K562 (cell line): ENCODE measurements around the gene SAP25. TPM values are rescaled to one million over a fixed set of nuclear protein-coding genes. Genes with fewer than 3 reads are reported as not detected.

Experiments used
- BCLAF1 ChIP-seq, 2 experiments: fragments of 450-650 bp in 1 of 2; IDR thresholded peaks; 2 replicates each; pipeline ENCODE4 v1.6.1; 2011 to 2017; ENCODE audit warnings: low read depth in 2 of 2, antibody characterized with exemption in 1 of 2, borderline replicate concordance in 1 of 2, low read length in 1 of 2, mild to moderate bottlenecking in 1 of 2, mixed read lengths in 1 of 2; ENCODE audit not compliant: control insufficient read depth in 1 of 2
- GTF2E2 ChIP-seq: fragments of 200-800 bp; sonication (Bioruptor generic); IDR thresholded peaks from 2 replicates; pipeline ENCODE4 v1.6.1; 2016; ENCODE audit warnings: missing genetic modification characterization, missing compliant biosample characterization
- PHB ChIP-seq: fragments of 250-450 bp; sonication (Bioruptor Pico); IDR thresholded peaks from 2 replicates; pipeline ENCODE4 v1.5.0; 2021
- PHB2 ChIP-seq: fragments of 450-650 bp; IDR thresholded peaks from 2 replicates; pipeline ENCODE4 v1.6.1; 2017; ENCODE audit warnings: low read depth
- SMARCA5 ChIP-seq: fragments of 450-650 bp; IDR thresholded peaks from 2 replicates; pipeline ENCODE4 v1.6.1; 2016
- TEAD1 ChIP-seq, 2 experiments: fragments of 450-650 bp in 1 of 2; sonication (generic) in 1 of 2; formaldehyde crosslinking; IDR thresholded peaks; 2 replicates each; pipeline versions ENCODE4 v1.4.0 to v1.8.0; 2020 to 2022; ENCODE audit warnings: mild to moderate bottlenecking in 2 of 2, missing genetic modification reagents in 1 of 2
- ZNF175 ChIP-seq: fragments of 200-800 bp; sonication (Bioruptor generic); IDR thresholded peaks from 2 replicates; pipeline ENCODE4 v1.6.1; 2016; ENCODE audit warnings: low read depth, mild to moderate bottlenecking, missing genetic modification characterization, missing compliant biosample characterization
- ZNF282 ChIP-seq: sonication (generic); formaldehyde crosslinking; IDR thresholded peaks from 2 replicates; pipeline ENCODE4 v1.8.1; 2023; ENCODE audit warnings: missing genetic modification reagents
- polyA plus RNA-seq, 8 experiments: library from polyadenylated mRNA; depleted of rRNA in 4 of 8; stranded (reverse) in 5 of 8; unstranded in 3 of 8; fragments of >200 nt; fragmentation: Nextera tagmentation in 2 of 8; fragmentation: Illumina TruSeq in 1 of 8; extraction: Ambion mirVana in 2 of 8; extraction: Trizol in 1 of 8; gene quantifications; 2 replicates each; pipeline versions ENCODE4 v1.2.1 to v1.2.3, GENCODE V29; 2011 to 2014; ENCODE audit warnings: inconsistent platforms in 1 of 8, missing spikeins in 1 of 8
- total RNA-seq, 7 experiments: library from RNA; depleted of rRNA in 6 of 7; stranded (reverse); fragments of >200 nt in 6 of 7; fragmentation: Illumina TruSeq in 2 of 7; extraction: Trizol in 2 of 7; gene quantifications; 2 replicates each; pipeline versions ENCODE4 v1.2.1 to v1.2.3, GENCODE V29; 2011 to 2021; ENCODE audit warnings: low replicate concordance in 1 of 7
- TF ChIP-seq, protein P1 (sequence below), 3 experiments: fragments of 200-800 bp in 1 of 3; fragments of 250-450 bp in 1 of 3; fragments of 450-650 bp in 1 of 3; sonication (Bioruptor Pico) in 1 of 3; sonication (Bioruptor generic) in 1 of 3; formaldehyde crosslinking in 1 of 3; IDR thresholded peaks; 2 replicates each; pipeline versions ENCODE4 v1.6.1 to v1.8.0; 2016 to 2022; ENCODE audit warnings: mild to moderate bottlenecking in 2 of 3, missing genetic modification characterization in 2 of 3, missing compliant biosample characterization in 1 of 3, moderate library complexity in 1 of 3
- TF ChIP-seq, protein P2 (sequence below): fragments of 200-400 bp; formaldehyde crosslinking; IDR thresholded peaks from 2 replicates; pipeline ENCODE4 v1.6.1; 2017; ENCODE audit warnings: mild to moderate bottlenecking, low read depth, low read length, moderate library complexity
- TF ChIP-seq, protein P3 (sequence below): sonication (generic); formaldehyde crosslinking; IDR thresholded peaks from 2 replicates; pipeline ENCODE4 v1.8.0; 2022; ENCODE audit warnings: mild to moderate bottlenecking, low read depth, missing genetic modification reagents
- TF ChIP-seq, protein P4 (sequence below): fragments of 250-450 bp; sonication (Bioruptor Pico); IDR thresholded peaks from 2 replicates; pipeline ENCODE4 v1.8.0; 2022; ENCODE audit warnings: inconsistent platforms, mild to moderate bottlenecking, moderate library complexity, borderline replicate concordance

Gene SAP25
- total and polyA plus RNA-seq, 9 of the 15 experiments (the other 6 are each of a cell fraction or from before 2014, with no cell fraction given) = 0.13 to 5.3 (median 0.78) TPM; not detected in 1

GRCh38 chr7:100580466-100581283, 7.0 kb upstream of the SAP25 start (continued):
- TF ChIP-seq, protein P1, sequence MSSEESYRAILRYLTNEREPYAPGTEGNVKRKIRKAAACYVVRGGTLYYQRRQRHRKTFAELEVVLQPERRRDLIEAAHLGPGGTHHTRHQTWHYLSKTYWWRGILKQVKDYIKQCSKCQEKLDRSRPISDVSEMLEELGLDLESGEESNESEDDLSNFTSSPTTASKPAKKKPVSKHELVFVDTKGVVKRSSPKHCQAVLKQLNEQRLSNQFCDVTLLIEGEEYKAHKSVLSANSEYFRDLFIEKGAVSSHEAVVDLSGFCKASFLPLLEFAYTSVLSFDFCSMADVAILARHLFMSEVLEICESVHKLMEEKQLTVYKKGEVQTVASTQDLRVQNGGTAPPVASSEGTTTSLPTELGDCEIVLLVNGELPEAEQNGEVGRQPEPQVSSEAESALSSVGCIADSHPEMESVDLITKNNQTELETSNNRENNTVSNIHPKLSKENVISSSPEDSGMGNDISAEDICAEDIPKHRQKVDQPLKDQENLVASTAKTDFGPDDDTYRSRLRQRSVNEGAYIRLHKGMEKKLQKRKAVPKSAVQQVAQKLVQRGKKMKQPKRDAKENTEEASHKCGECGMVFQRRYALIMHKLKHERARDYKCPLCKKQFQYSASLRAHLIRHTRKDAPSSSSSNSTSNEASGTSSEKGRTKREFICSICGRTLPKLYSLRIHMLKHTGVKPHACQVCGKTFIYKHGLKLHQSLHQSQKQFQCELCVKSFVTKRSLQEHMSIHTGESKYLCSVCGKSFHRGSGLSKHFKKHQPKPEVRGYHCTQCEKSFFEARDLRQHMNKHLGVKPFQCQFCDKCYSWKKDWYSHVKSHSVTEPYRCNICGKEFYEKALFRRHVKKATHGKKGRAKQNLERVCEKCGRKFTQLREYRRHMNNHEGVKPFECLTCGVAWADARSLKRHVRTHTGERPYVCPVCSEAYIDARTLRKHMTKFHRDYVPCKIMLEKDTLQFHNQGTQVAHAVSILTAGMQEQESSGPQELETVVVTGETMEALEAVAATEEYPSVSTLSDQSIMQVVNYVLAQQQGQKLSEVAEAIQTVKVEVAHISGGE (CRISPR knock-in tag; IDR thresholded peaks at IDR 0.05) = no peak
- TF ChIP-seq ZNF282 (CRISPR knock-in tag) (no peak), BCLAF1 (IDR thresholded peaks at IDR 0.05; ENCODE audit: borderline replicate concordance in 1 of 2, control insufficient read depth in 1 of 2, low read depth in 2 of 2, low read length in 1 of 2) (peak in 1 of 2 experiments; percentile 63; a peak in 1 of 4 replicates), ZNF175 (no peak), GTF2E2 (no peak), PHB (CRISPR knock-in tag) (no peak), TEAD1 (CRISPR knock-in tag; IDR thresholded peaks at IDR 0.05) (0 out of 4 replicates have a peak, but pooled peaks of 1 of the 2 experiments have one; percentile 64), PHB2 (peak; percentile 55; the same call in 1 of the 2 replicates), SMARCA5 (peak; percentile 73; the same call in 1 of the 2 replicates)
- TF ChIP-seq, protein P2, sequence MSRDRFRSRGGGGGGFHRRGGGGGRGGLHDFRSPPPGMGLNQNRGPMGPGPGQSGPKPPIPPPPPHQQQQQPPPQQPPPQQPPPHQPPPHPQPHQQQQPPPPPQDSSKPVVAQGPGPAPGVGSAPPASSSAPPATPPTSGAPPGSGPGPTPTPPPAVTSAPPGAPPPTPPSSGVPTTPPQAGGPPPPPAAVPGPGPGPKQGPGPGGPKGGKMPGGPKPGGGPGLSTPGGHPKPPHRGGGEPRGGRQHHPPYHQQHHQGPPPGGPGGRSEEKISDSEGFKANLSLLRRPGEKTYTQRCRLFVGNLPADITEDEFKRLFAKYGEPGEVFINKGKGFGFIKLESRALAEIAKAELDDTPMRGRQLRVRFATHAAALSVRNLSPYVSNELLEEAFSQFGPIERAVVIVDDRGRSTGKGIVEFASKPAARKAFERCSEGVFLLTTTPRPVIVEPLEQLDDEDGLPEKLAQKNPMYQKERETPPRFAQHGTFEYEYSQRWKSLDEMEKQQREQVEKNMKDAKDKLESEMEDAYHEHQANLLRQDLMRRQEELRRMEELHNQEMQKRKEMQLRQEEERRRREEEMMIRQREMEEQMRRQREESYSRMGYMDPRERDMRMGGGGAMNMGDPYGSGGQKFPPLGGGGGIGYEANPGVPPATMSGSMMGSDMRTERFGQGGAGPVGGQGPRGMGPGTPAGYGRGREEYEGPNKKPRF = no peak
- TF ChIP-seq, protein P3, sequence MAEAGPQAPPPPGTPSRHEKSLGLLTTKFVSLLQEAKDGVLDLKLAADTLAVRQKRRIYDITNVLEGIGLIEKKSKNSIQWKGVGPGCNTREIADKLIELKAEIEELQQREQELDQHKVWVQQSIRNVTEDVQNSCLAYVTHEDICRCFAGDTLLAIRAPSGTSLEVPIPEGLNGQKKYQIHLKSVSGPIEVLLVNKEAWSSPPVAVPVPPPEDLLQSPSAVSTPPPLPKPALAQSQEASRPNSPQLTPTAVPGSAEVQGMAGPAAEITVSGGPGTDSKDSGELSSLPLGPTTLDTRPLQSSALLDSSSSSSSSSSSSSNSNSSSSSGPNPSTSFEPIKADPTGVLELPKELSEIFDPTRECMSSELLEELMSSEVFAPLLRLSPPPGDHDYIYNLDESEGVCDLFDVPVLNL = no peak
- TF ChIP-seq, protein P4, sequence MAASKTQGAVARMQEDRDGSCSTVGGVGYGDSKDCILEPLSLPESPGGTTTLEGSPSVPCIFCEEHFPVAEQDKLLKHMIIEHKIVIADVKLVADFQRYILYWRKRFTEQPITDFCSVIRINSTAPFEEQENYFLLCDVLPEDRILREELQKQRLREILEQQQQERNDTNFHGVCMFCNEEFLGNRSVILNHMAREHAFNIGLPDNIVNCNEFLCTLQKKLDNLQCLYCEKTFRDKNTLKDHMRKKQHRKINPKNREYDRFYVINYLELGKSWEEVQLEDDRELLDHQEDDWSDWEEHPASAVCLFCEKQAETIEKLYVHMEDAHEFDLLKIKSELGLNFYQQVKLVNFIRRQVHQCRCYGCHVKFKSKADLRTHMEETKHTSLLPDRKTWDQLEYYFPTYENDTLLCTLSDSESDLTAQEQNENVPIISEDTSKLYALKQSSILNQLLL = no peak
